CD4-positive, alpha-beta T cell treated with Interleukin-17A for 1 hour (primary cell): ENCODE measurements around the gene CD47.

Source experiments
- DNase-seq: peaks from one replicate; pipeline ENCODE4 v3.0.0-alpha.2; 2020

The CD47 gene

DNA sequence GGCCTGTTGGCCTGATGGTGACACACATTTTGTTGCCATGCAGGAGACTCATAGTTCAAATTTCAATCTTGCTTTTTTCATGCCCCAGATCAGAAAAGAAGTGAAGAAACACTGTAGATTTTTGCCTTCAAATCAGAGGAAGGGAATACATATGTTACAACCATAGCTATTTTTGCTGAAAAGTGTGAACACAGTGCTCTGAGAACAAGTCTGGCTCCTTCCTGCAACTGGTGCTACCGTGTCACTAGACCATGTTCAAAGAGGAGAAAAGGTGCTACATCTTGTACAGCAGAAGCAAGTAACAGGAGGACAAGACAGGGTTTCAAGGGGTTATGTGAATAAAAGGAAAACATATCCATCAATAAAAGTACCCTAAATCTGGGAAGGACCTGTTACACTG lies 44.6 kb downstream of the CD47 start:
- no peak for DNase-seq

DNA sequence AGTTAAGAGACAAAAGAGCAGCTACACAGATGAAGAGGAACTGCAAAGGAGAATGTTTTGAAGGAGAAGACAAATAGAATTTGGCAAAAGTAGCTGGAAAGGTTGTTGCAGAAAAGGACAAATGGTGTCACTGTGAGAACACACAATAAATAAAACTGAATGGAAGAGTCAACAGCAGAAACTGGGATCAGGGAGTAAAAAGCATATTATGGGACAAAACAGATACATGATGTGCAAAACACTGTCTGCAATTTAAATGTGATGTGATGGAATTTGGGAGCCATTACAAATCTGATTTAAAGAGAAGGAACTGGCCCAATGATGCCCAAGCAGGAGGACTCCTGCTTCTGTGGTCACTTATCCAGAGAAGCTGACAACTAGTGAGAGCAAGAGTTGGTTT lies 46.1 kb downstream of the CD47 start:
- no peak for DNase-seq

DNA sequence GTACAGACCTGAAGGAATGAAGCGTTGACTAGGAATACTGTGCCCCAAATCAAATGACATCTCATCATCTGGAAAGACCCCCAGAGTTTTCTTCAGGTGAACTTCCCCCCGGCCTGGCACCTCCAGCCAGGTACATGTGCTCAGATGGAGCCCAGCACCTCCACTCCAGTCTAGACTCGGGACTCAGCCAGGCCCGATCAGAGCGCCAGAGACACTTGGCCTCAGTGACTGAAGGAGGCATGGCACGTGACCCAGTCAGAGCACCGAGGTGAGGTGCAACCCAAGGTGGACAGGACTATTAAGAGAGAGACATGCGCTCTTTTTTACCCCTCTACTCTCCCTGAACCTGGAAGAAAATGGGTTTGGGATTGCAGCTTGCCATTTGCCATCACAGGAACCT lies 48.5 kb downstream of the CD47 start:
- DNase-seq, result no peak

DNA sequence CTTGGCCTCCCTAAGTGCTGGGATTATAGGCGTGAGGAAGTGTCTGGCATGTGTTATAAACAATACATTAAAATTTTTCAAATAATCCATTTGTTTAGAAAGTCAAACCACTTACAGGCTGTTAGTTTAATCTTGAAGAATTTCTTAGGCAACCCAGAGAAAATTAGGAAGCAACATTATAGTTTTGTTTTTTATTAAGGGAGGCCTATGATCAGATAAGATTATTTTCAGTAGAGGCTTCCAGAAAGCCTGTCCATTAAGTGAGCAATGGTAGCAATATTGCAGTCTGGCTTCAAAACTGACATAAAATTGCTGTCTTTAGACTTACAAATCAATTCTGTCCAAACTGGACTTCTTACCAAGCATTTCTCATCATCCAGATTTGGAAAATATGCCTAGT lies 49.6 kb downstream of the CD47 start:
- no peak for DNase-seq

DNA sequence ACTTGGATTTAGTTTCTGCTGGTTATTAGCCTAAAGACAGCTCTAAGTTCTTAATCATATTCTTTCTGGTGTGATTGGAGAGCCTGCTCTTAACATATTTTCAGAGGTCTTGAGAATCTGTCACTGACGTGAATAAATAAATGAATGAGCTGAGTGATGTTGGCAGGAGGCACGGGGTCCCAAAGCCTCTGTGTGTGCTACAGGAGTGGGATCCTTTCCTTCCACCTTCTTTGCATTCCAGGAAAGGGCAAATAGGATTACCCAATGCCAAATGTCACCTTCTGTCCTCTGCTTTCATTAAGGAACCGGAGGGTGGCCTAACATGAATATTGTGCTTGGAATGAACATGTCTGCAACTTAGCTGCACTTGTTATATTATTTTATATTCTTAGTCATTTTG lies 53.1 kb downstream of the CD47 start:
- no peak for DNase-seq

DNA sequence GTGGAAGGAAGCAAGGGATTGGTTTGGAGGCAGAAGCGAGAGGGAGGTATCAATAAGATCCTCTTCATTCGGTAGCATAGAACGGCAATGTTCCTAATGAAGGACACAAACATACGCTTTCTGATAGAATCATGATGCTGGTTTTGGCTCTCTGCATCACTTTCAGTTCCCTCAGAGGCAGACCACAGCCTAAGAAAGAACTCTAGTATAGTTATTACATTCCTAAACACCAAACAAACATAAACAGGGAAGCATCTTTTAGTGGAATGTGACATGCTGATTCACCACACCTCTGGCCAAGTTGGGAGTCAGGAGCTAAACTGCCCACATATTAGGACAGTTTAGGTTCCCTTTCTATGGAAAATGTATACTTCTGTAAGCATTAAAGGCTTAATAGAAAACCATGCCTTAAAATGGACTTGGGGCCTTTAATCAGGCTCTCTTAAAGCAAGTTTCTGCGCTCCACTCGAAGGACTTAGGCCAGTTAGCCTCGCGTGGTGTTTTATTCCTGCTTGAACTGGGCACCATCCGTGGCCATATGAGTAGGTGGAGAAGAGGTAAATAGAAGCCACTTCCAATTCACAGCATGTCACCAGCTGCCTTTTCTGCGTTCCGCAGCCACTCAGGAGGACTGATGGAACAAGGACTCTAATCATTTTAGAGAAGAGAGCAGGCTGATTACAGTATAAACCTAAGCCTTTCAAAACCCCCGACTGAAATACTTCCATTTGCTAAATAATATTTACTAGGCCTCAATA lies 53.7 kb downstream of the CD47 start:
- no peak for DNase-seq

DNA sequence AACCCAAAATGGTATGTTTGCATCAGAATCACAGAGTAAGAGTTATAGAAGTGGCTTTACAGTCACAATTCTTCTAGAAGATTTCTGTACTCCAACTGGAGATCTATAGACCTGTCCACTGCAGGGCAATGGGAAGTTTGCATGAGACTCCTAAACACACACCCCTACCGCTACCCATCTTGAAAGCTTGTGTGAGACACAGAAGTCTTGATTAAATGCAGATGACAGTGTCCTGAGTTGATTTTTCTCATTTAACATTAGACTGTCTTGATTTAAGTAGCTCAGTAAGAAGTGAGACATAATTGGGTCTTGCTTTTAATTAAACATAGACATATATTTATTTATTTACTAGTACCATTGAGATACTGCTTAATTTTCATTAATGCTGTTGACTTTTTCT lies 54.4 kb downstream of the CD47 start:
- DNase-seq, result no peak

DNA sequence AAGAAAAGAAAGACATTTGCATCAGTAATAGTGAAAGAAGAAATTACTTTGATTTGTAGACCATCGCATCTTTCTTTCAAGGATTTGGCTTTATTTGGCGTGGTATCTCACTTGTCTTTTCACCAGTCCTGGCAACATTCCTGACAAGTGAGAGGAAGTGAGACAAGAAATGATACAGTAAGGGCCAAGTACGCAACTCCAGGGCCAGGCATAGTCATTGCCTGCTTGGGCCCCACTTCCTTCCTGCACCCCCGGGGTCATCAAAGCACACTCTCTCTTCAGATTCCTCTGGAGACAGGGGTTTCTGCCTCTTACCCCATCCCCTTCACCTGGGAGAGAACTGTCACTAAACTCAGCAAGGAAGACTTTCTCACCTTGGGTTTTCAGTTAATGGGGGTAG lies 55.1 kb downstream of the CD47 start:
- no peak for DNase-seq

DNA sequence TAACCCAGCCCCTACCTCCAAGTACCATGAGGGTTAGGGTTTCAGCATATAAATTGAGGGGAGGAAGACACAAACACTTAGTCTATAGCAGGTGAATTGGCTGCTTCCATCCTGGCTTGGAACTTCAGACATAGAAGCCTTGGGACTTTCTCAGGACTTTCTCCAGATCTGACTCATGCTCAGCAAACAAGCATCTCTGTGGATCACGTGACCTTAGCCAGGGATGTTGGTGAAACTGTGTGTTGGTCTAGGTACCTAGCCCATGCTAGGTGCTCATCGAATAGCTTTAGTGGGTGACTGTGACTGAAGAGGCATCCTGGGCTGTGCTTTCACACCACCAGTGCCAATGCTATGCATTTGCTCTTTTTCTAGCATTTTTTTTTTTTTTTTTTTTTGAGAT lies 58.9 kb downstream of the CD47 start:
- no peak for DNase-seq

DNA sequence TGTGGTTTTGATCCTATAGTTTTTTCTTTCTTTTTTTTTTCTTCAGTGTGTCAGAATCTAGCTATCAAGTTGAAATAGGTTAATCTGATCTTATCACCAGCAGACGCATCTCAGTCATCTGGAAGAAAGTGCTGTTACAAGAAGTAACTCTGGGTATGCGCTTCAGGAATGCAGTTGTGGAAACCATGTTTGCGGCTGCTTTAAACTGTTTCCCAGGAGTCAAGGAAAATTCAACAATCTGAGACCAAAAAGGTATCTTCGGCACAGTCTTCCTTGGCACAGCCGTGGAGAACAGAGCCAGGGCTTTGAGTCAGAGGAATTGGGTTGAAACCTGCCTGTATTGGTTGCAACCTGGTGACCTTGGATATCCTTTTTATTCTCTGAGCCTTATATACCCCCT lies 59.9 kb downstream of the CD47 start:
- DNase-seq, result no peak

DNA sequence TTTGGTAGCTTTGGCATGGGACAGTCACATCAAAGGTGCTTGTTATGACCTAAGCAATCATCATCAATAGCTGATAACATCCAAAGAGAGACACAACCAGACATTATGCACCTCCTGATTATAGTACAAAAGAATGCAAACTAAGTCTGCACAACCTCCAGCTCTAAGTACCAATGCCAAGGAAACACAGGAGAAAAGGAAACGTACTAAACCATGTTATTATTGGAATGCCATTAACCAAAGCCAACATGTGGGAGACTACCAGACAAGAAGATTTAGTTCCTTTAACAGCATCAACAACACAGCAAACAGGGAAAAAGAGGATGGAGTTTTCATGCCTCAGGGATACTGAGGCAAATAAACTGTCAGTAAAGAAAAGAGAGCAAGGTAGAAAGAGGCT lies 61.4 kb downstream of the CD47 start:
- no peak for DNase-seq

DNA sequence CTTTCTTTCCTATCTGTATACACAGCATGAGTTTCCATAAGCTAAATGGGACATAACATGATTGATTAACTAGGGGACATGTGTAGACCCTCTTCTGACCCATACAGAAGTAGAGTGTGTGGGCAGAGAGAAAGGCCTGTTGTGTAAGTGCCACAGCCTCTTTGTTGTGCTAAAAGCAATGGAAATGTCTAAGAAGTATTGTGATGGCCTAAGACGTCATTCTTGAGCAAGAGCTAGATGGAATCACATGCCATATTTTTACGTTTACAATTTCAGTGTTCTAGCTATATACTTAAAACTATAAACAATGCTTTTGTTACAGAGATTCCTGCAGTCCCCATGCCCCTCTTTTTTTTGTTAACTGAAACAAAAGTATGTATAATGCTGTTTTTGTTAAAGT lies 61.9 kb downstream of the CD47 start:
- no peak for DNase-seq

DNA sequence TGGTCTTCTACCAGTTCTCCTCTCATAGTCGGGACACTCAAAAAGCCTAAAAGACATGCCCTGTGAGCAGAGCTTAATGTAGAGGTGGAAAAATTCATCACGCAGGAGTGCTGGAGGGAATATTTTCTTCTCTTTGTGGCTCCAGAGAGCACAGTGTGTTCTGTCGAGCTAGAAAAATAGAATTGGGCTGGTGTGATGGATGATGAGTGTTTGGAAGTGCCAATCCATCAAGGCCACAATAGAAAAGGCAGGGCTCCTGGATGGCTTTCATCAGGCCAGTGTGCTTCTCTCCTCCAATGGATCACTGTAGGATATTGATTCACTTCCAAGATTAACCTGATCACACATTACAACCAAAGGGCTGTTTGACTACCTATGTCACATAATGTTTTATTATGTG lies 65.7 kb downstream of the CD47 start:
- DNase-seq, result no peak

DNA sequence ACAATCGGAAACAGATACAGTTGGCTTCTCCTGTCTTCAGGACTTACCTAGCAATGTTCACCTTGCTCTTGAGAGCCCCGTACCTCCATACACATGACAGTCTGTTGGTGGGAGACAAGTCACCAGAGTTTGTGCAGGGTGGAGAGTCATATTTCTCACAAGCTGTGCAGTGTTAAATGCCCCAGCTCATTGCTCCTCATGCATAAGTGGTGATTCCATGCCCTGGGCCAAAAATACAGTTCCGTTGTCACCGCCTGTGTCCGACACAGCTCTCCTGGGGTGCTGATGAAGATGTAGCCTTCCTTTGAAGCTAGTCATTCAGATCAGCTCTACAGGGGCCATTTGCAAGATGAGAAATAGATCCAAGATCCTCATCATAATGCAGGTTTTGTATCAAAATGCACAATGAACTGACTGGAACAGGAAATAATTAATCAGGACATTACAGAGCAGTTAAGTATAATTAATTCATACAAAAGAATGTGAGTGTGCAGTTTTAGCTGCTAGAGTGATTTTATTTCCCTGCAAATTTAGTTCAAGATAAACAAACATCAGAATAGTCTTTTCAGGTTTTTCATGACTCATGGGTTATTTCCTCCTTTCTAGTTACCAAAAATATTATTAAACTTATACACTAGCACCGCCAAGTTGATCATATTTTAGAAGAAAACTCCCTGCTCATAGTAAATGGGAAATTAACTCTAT lies 66.5 kb downstream of the CD47 start:
- no peak for DNase-seq

DNA sequence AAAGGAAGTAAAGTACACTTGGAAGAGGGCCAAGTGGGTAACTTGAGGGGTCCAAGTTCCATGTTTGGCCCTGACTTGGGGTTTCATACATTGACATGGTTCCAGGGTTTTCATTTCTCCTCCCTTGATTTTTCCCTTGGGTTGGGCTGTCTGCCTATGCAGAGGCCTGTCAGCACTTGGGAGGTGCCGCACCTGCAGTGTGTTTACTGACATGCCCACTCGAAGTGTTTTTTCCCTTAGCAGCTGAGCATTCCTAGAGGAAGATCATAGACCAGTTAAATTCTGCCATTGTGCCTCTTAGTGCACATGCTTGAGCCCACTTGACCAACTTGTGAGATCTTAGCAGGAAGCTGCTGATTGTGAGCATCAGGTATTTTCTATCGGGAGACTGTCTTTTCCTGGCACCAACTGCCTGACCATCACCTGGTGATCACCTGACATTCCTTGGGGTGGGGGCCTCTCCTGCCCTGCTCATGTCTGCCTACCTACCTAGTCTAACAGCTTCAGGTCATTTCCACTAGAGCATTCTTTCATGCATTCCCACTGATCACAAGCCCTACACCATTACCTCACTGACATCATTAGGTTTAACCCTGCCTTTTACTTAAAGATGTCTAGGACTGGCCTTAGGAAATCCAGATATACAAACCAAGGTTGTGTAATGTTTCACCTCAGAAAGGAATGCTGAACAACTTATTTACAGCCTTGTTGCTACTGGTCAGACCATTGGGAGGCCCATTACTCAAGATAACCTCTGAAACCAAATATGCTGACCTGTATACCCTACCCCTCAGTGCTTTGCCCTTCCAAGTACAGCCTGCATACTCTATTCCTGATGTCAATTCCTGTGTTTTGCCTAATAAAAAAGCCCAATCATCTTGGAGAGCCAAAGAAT lies 68.3 kb downstream of the CD47 start:
- no peak for DNase-seq

DNA sequence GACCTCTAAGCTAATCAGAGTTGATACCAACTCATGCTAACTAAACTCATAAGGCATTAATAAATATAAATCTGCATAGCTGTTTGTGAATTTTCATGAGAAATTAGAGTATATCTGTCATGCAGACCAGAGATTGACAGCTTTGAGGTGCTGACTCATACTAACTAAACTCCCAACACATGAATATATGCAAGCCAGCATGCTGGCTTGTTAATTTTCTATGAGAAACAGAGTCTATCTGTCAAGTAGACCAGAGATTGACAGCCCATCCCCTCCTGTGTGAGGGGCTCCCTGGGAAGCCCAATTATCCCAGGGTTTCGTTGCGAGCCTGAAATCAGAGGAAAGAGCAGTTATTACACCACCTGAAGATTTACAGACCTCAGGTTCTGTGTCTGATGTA lies 69.3 kb downstream of the CD47 start:
- no peak for DNase-seq

DNA sequence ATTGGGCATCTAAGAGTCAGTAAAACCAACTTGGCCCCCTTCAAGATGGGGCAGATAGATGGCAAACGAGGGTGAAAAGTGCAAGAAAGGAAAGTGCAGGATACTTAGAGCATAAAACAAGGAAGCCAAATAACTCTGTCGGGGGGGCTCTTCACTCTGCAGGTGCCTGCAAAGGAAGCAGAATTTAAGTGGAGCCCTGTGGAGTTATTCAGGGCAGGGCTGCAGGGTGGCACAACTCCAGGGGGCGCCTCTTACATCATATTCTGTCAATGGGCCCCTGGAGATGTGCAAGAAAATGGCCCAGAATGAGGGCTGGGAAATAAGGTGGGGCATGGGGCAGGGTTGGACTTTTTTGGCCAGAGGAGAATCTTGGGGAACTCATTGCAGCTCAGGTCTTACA lies 69.7 kb downstream of the CD47 start:
- no peak for DNase-seq

DNA sequence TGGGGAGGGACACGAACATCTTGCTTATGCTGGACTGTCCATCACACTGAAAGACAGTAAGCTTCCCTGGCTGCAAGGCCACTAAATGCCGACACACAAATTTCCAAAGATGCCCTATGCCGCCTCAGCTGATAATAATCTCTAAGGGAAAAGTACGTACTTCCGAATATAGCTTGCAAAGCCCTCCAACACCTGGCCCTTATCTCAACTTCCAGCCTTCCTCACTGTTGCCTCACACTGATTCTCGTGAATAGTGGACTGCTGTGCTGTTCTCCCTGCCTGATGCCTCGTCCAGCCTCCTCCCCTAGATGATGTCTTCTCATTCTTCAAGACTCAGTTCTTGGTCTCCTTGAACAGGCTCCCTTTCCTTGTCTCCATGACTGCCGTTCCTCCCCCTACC lies 72.3 kb downstream of the CD47 start:
- DNase-seq, result no peak

DNA sequence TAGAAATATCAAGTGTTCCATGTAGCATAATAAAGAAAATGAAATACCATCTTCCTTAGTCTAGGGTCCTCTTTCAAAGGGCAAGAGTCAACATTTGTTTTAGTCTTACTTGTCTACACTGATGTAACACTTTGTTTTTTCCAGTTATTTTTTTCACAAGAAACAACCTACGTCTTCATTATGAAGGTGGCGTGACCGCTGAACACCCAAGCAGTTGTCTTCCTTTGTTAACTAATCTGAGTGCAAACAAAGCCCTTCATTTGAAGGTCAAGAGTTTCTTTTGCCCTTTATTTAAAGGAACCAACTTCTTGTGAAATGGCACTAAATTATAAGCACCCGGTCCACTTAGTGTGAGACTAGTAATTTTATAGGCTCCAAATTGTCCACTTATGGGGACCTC lies 73.2 kb downstream of the CD47 start:
- DNase-seq, result no peak

DNA sequence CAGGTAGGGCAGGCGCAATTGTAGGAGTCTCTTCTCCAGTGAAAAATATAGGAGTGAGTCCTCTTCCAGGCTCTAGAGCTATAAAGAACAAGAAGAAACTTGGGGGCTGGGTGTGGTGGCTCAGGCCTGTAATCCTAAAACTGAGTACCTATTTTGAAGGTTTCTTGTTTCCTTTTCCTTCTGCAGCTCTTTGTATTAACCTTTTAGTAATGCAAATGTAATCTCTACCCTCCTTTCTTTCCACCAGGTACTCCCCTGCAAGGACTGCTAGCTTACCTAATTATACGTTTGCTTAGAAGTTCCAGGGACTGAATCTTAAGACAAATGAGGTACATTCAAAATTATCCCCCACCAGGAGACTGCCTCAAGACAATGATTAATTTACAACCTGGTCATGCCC lies 75.9 kb downstream of the CD47 start:
- no peak for DNase-seq

DNA sequence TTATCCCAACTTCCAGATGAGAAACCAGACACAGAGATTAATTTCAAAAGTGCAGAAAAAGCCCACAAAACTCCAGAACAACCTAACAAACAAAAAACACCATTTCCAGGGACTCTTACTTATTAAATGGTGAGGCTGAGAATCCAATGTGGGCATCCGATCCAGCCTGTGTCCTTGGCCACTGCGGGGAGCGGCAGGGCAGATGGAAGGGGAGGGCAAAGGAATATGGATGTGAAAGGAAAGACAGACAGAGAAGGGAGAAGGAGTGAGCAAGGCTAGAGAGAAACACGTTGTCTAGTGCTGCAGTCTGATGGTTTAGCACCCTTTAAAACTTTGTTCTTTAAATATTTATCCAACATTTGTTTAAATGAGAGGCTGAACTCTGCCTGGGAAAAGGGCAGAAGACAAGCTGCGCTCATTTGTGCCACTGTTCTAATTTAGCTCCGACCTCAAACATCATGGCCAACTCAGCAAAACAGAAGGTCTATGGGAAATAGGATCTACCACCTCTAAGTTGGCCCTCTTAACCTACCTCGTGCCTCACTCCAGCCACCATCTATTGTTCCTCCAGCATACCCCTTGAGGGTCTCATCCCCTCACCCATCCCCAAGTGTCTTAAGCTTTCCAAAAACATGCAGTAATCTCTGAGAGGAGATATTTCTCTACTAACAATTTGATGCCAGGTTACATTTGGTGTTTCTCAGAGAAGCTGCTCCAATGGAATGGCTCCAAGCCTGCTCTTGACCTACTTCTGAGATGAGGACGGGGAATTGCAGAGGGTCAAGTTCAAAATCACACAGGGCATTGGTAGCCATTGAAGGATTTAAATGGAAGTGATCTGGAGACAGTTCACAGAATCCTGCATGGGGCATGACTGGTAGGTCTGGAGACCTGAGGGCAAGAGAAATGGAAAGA lies 77.4 kb downstream of the CD47 start:
- no peak for DNase-seq

DNA sequence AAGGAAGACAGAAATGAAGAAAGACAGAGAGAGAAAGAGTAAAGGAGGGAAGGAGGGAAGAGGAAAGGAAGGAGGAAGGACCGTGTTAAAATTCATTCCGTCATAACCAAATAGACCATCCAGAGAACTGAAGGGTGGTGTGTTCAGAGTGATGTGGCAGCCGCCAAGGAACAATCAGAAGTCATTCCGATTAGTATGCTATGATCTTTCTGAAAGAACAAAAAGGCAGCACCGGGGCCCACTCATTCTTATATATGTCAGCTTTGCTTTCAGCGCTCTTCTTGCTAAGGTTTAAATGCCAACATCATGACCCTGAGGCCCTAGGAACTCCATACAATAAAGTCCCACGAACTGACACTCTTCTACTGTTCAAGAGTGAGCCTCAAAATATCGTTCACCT lies 78.5 kb downstream of the CD47 start:
- no peak for DNase-seq

DNA sequence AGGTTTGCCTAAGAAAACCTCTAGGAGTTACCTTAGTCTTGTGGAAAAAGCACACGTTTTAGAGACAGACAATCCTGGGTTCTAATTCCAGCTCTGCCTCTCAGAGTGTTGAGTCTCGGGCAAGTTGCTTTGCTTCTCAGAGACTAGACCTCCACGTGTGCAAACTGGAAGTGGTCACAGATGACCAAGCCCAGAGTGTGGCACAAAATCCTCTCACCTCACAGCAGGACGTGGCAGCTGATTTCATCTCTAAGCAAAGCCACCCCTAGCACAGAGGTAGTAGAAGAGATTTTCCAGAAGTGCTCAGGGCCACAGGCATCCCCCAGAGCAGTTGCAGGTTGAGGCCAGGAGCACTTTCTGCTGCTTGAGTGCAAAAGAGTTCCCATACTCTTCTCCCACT lies 79.2 kb downstream of the CD47 start:
- DNase-seq, result no peak
